ENCODE data around the gene AUTS2. TPM values are rescaled to one million over a fixed set of nuclear protein-coding genes. Genes with fewer than 3 reads are reported as not detected.

AUTS2 gene
- total and polyA plus RNA-seq, 2 donors (not counting 1 experiment from before 2014, with no cell fraction given), result 0.60 to 9.1 TPM

GRCh38 chr7:70523249-70523988 is 925.1 kb downstream of the AUTS2 start:
- no peak overlapping the region for H2AFZ ChIP-seq (ENCODE audit: low read length)
- H3K9ac ChIP-seq (ENCODE audit: insufficient read depth, low read length), result no peak overlapping the region
- TF ChIP-seq CTCF (conservative IDR thresholded peaks at IDR 0.05 in 1 of 2, IDR thresholded peaks at IDR 0.05 in 1 of 2; ENCODE audit: low read depth in 1 of 2, low read length in 2 of 2), result no peak
- TF ChIP-seq EZH2 (IDR thresholded peaks at IDR 0.05; ENCODE audit: low read length, missing control alignments), result no peak
- H3K9me3 ChIP-seq (ENCODE audit: control insufficient read depth, insufficient read depth, low read depth, low read length), result no peaks in the 10 kb centered on the region
- no peaks in the 10 kb centered on the region for H4K20me1 ChIP-seq (ENCODE audit: control insufficient read depth, extremely low read depth, insufficient read depth, low read length)
- H3K36me3 ChIP-seq (ENCODE audit: control insufficient read depth, insufficient read depth, low read length), result no peaks in the 10 kb centered on the region
- no peak for DNase-seq (ENCODE audit: low read depth in 2 of 2)
- no peak overlapping the region for H3K4me2 ChIP-seq (ENCODE audit: extremely low read depth, insufficient read depth, low read length)
- no peaks in the 10 kb centered on the region for H3K27me3 ChIP-seq (ENCODE audit: control insufficient read depth, insufficient read depth, low read length)
- H3K4me1 ChIP-seq (ENCODE audit: control insufficient read depth, extremely low read depth, insufficient read depth, low read length), result no peaks in the 10 kb centered on the region
- no peak overlapping the region for H3K27ac ChIP-seq (ENCODE audit: insufficient read depth, low read length)
- no peak overlapping the region for H3K4me3 ChIP-seq (replicated peaks in 1 of 4; ENCODE audit: control extremely low read depth in 1 of 4, insufficient read depth in 1 of 4, low read depth in 3 of 4, low read length in 4 of 4)
- no peaks in the 10 kb centered on the region for H3K79me2 ChIP-seq (ENCODE audit: control insufficient read depth, insufficient read depth, low read length)

DNA sequence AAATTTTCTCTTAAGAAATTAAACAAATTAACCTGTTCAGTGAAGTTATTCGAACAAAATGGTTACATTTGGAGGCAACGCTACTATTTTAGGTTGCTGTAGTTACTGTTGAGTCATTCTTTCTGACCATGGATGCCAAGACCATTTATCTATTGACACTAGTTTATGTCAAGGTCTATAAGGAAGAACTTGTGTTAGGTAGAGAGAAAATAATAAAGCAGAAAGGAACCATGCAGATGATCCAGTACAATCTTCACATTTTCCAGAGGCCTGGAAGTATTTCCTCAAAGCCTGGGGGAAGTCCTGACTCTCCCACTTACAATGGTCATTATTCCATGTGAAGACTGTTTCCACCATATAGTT is 925.7 kb downstream of the AUTS2 start:
- H3K27me3 ChIP-seq (ENCODE audit: control insufficient read depth, insufficient read depth, low read length), result no peaks in the 10 kb centered on the region
- no peak overlapping the region for H2AFZ ChIP-seq (ENCODE audit: low read length)
- no peaks in the 10 kb centered on the region for H3K79me2 ChIP-seq (ENCODE audit: control insufficient read depth, insufficient read depth, low read length)
- H3K4me2 ChIP-seq (ENCODE audit: extremely low read depth, insufficient read depth, low read length), result no peak overlapping the region
- H3K27ac ChIP-seq (ENCODE audit: insufficient read depth, low read length), result no peak overlapping the region
- no peak overlapping the region for H3K9ac ChIP-seq (ENCODE audit: insufficient read depth, low read length)
- peak in 1 of 2 donors; percentile 25 for DNase-seq (ENCODE audit: low read depth in 2 of 2)
- no peak for TF ChIP-seq CTCF (conservative IDR thresholded peaks at IDR 0.05 in 1 of 2, IDR thresholded peaks at IDR 0.05 in 1 of 2; ENCODE audit: low read depth in 1 of 2, low read length in 2 of 2)
- no peak for TF ChIP-seq EZH2 (IDR thresholded peaks at IDR 0.05; ENCODE audit: low read length, missing control alignments)
- no peaks in the 10 kb centered on the region for H3K9me3 ChIP-seq (ENCODE audit: control insufficient read depth, insufficient read depth, low read depth, low read length)
- H3K36me3 ChIP-seq (ENCODE audit: control insufficient read depth, insufficient read depth, low read length), result no peaks in the 10 kb centered on the region
- H3K4me1 ChIP-seq (ENCODE audit: control insufficient read depth, extremely low read depth, insufficient read depth, low read length), result no peaks in the 10 kb centered on the region
- no peaks in the 10 kb centered on the region for H4K20me1 ChIP-seq (ENCODE audit: control insufficient read depth, extremely low read depth, insufficient read depth, low read length)
- H3K4me3 ChIP-seq (replicated peaks in 1 of 4; ENCODE audit: control extremely low read depth in 1 of 4, insufficient read depth in 1 of 4, low read depth in 3 of 4, low read length in 4 of 4), result no peak overlapping the region

GRCh38 chr7:70525991-70526390 is 927.7 kb downstream of the AUTS2 start:
- H2AFZ ChIP-seq (ENCODE audit: low read length), result no peak overlapping the region
- DNase-seq (ENCODE audit: low read depth in 2 of 2), result no peak
- H3K36me3 ChIP-seq (ENCODE audit: control insufficient read depth, insufficient read depth, low read length), result no peaks in the 10 kb centered on the region
- no peaks in the 10 kb centered on the region for H3K79me2 ChIP-seq (ENCODE audit: control insufficient read depth, insufficient read depth, low read length)
- H3K9ac ChIP-seq (ENCODE audit: insufficient read depth, low read length), result no peak overlapping the region
- H3K27ac ChIP-seq (ENCODE audit: insufficient read depth, low read length), result no peak overlapping the region
- no peaks in the 10 kb centered on the region for H4K20me1 ChIP-seq (ENCODE audit: control insufficient read depth, extremely low read depth, insufficient read depth, low read length)
- TF ChIP-seq CTCF (conservative IDR thresholded peaks at IDR 0.05 in 1 of 2, IDR thresholded peaks at IDR 0.05 in 1 of 2; ENCODE audit: low read depth in 1 of 2, low read length in 2 of 2), result no peak
- TF ChIP-seq EZH2 (IDR thresholded peaks at IDR 0.05; ENCODE audit: low read length, missing control alignments), result no peak
- H3K9me3 ChIP-seq (ENCODE audit: control insufficient read depth, insufficient read depth, low read depth, low read length), result no peaks in the 10 kb centered on the region
- H3K4me2 ChIP-seq (ENCODE audit: extremely low read depth, insufficient read depth, low read length), result no peak overlapping the region
- H3K27me3 ChIP-seq (ENCODE audit: control insufficient read depth, insufficient read depth, low read length), result no peaks in the 10 kb centered on the region
- no peak overlapping the region for H3K4me3 ChIP-seq (replicated peaks in 1 of 4; ENCODE audit: control extremely low read depth in 1 of 4, insufficient read depth in 1 of 4, low read depth in 3 of 4, low read length in 4 of 4)
- H3K4me1 ChIP-seq (ENCODE audit: control insufficient read depth, extremely low read depth, insufficient read depth, low read length), result no peaks in the 10 kb centered on the region
